ENCODE results near the gene CHCHD5. TPM values are rescaled to one million over a fixed set of nuclear protein-coding genes. Genes with fewer than 3 reads are reported as not detected.

CHCHD5 gene
- total and polyA plus RNA-seq, 2 of the 8 experiments (the other 6 are each of a cell fraction or from before 2014, with no cell fraction given) = 27.2 to 71.5 TPM

DNA sequence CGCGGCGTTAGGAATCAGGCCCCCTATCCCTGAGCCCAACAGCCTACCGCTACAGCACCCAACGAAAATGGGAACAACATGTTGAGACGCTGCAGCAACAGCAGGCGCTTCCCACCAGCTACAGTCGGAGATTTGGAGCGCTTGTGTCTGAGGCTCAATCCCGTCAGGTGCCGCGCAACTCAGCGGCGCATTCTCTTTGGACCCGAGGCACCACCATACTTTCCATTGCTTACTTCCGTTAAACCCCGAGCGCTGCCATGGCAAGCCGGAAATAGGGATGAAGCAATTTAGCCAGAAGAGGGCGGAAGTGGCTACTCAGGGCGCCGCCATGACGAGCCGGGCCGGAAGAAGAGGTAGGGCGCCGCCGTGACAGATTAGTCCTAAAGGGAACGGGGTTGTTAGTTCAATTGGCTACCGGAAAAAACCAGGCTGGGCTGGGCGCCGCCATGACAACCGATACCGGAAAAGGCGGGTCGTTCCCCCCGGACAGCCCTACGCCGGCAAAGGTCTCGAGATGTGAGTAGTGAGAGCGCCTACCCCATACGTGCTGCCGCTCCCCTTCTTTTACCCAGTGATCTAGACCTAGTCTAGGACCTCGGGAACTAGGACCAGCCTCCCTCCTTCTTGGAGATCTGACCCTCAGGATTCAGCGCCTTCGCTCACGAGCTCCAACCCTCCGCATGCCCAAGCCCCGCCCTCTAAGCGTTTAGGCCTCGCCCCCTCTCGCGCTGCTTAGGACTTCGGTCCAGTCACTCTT, at the start of gene CHCHD5 (continued):
- TF ChIP-seq SP1 (IDR thresholded peaks at IDR 0.05; ENCODE audit: low read depth, low read length) = peak; percentile 19; the same call in 1 of the 2 replicates

Measured in H1 (cell line).